Body of pancreas (tissue), 4 donors: ENCODE data around the gene CADM3. TPM values are rescaled to one million over a fixed set of nuclear protein-coding genes. Genes with fewer than 3 reads are reported as not detected.

Experiments used
- ATAC-seq: fragments of 150-250 bp; one replicate; pipeline ENCODE4 v1.9.1; 2016
- DNase-seq, 4 donors: peaks; one replicate each; pipeline ENCODE4 v3.0.0-alpha.2; 2019
- H3K27ac ChIP-seq, 4 donors: fragments of 200-600 bp; sonication (generic); 1 replicate in 3 of 4; 2 replicates in 1 of 4; pipeline versions ENCODE4 v1.5.1 to v1.6.1; 2016 to 2019; ENCODE audit warnings: mild to moderate bottlenecking in 1 of 4, mixed read lengths in 1 of 4, moderate library complexity in 1 of 4
- H3K27me3 ChIP-seq, 2 donors: fragments of 200-600 bp; sonication (generic); one replicate each; pipeline ENCODE4 v1.6.0; 2016; ENCODE audit warnings: mild to moderate bottlenecking in 1 of 2
- H3K36me3 ChIP-seq, 2 donors: fragments of 200-600 bp; sonication (generic); replicated peaks in 1 of 2; 2 replicates each; pipeline ENCODE4 v1.5.1; 2016; ENCODE audit warnings: low read depth in 2 of 2; ENCODE audit not compliant: insufficient read depth in 1 of 2
- H3K4me1 ChIP-seq: fragments of 200-600 bp; sonication (generic); one replicate; pipeline ENCODE4 v1.6.0; 2016
- H3K4me3 ChIP-seq, 2 donors: fragments of 200-600 bp; sonication (generic); 1 replicate in 1 of 2; 2 replicates in 1 of 2; pipeline ENCODE4 v1.5.1; 2016 to 2019
- H3K9me3 ChIP-seq, 3 donors: fragments of 200-600 bp; sonication (generic); 1 replicate in 2 of 3; 2 replicates in 1 of 3; pipeline ENCODE4 v1.5.1; 2016
- POLR2A ChIP-seq, 3 donors: fragments of 450-650 bp; IDR thresholded peaks; one replicate each; pipeline ENCODE4 v1.6.1; 2016; ENCODE audit warnings: antibody characterized with exemption in 3 of 3, mild to moderate bottlenecking in 2 of 3
- WGBS, 2 donors: methylation state at CpG; one replicate each; pipeline ENCODE4 v1.1.5; 2017; 5-methylcytosine and 5-hydroxymethylcytosine counted together
- intact Hi-C: fragments of 100-400 bp; cut with DNase I; formaldehyde crosslinking; loops from one replicate; pipeline ENCODE4 v1.15.1; 2023
- total RNA-seq, 2 donors: library from RNA; depleted of rRNA; stranded (reverse); fragments of >200 nt; gene quantifications; one replicate each; pipeline ENCODE4 v1.1.0, GENCODE V29; 2016
- TF ChIP-seq, protein P1 (sequence below), 7 experiments: fragments of 450-650 bp in 4 of 7; fragments of 200-600 bp in 3 of 7; sonication (generic) in 3 of 7; IDR thresholded peaks; one replicate each; pipeline ENCODE4 v1.5.1; 2016 to 2019; ENCODE audit warnings: antibody characterized with exemption in 7 of 7

Gene CADM3, protein sequence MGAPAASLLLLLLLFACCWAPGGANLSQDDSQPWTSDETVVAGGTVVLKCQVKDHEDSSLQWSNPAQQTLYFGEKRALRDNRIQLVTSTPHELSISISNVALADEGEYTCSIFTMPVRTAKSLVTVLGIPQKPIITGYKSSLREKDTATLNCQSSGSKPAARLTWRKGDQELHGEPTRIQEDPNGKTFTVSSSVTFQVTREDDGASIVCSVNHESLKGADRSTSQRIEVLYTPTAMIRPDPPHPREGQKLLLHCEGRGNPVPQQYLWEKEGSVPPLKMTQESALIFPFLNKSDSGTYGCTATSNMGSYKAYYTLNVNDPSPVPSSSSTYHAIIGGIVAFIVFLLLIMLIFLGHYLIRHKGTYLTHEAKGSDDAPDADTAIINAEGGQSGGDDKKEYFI
- 1 to 10 TPM in 1 of 2 donors, under 1 TPM in 1; 0.26 to 1.6 TPM for total RNA-seq

DNA sequence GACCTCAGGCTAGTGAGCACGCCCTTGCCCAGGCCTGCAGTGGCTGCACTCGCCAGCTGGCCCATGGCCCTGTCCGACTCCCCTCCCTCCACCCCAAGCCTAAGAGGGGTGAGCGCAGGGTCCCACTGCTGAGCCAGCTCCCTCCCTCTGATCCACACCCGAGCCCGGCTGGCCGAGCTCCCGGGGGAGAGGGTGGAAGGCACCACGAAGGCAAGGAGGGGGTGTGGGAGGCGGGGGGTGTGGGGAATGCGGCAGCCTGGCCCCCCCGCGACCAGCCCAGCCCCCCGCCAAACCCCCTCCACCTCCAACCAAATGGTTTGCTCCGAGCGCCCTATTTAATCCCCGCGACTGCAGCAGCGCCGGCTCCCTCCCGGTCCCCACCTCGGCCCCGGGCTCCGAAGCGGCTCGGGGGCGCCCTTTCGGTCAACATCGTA is at the start of gene CADM3:
TSS of gene CADM3 (plus strand) at position 362 of the 434 bp plus-strand sequence. CDS start 151 bp downstream, outside the sequence.
- Histone ChIP-seq H3K9me3 (no peaks in the 10 kb centered on the region), H3K4me3 (no peak within 1 kb of the TSS), H3K36me3 (no peaks in the 10 kb centered on the region), H3K4me1 (peaks cover 16% of the 10 kb centered on the region), H3K27ac (no peak within 1 kb of the TSS), H3K27me3 (peaks cover 0 to 6% of the 10 kb centered on the region in 2 donors)
- ATAC-seq, result no peak
- TF ChIP-seq, protein P1, sequence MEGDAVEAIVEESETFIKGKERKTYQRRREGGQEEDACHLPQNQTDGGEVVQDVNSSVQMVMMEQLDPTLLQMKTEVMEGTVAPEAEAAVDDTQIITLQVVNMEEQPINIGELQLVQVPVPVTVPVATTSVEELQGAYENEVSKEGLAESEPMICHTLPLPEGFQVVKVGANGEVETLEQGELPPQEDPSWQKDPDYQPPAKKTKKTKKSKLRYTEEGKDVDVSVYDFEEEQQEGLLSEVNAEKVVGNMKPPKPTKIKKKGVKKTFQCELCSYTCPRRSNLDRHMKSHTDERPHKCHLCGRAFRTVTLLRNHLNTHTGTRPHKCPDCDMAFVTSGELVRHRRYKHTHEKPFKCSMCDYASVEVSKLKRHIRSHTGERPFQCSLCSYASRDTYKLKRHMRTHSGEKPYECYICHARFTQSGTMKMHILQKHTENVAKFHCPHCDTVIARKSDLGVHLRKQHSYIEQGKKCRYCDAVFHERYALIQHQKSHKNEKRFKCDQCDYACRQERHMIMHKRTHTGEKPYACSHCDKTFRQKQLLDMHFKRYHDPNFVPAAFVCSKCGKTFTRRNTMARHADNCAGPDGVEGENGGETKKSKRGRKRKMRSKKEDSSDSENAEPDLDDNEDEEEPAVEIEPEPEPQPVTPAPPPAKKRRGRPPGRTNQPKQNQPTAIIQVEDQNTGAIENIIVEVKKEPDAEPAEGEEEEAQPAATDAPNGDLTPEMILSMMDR (IDR thresholded peaks at IDR 0.05), result no peak
- no peak for TF ChIP-seq POLR2A (IDR thresholded peaks at IDR 0.05)
- intact Hi-C loops, result no loop called here
- 2 to 10% methylated on average over 8 to 28 of the region's 29 CpGs for WGBS, 2 donors
- DNase-seq, result no peak

DNA sequence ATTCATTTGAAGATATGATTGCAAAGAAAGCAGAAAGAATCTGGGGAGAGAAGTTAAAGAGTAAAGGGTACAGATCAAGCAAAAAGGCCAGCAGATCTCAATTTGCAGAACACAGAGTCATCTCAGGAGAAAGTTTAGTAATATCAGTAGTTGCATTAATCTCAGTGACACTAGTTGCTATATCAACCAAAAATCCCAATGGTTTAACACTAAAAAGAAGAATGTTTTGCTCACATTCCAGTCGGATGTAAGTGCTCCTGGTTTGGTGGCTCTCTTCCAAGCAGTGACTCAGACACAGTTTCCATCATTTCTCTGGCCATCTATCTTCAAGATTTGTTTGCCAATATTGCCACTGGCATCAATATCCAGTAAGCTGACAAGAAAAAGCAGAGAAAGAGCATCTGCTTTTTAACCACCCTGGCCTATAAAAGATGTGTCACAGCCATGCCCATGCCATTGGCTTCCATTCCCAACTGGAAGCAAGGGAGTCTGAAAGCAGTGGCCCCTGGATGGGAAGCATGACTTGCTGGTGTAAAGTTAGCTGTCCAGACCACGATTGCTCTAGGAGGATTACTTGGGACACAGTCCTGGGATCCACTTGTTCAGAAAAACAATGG is 49.3 kb upstream of the CADM3 start:
- WGBS, 2 donors, result 24 to 31% methylated on average over 2 of the region's 2 CpGs

DNA sequence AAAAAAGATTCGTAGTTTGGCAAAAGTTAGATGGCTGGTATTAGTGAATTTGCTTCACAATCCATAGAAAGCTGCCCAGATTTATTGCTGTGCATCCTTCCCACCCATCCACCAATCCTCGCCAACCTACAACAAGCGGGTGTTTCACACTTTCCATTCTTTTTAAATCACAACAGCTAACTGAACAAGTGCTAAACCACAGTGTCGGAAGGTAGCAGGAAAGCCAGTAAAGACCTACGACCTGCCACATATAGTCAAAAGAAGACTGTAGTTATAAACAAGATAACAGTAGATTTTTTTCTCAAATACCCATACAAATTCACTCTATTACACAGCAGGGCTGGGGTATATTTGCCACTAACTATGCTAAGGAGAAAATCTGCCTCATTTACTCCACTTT is 47.8 kb upstream of the CADM3 start:
- no peaks in the 10 kb centered on the region for H3K36me3 ChIP-seq
- WGBS, 2 donors, result 73 to 85% methylated on average over 5 of the region's 5 CpGs
- TF ChIP-seq, protein P1 (IDR thresholded peaks at IDR 0.05), result no peak
- no peak for TF ChIP-seq POLR2A (IDR thresholded peaks at IDR 0.05)
- H3K27me3 ChIP-seq, result no peaks in the 10 kb centered on the region
- no peaks in the 10 kb centered on the region for H3K9me3 ChIP-seq
- no peak overlapping the region for H3K4me3 ChIP-seq
- no peak overlapping the region for H3K27ac ChIP-seq
- intact Hi-C loops, result no loop called here
- DNase-seq (no peak), ATAC-seq (no peak)
- no peaks in the 10 kb centered on the region for H3K4me1 ChIP-seq

More for the DNA sequence above, 49.3 kb upstream of the CADM3 start:
- Histone ChIP-seq H3K36me3 (no peaks in the 10 kb centered on the region), H3K27ac (no peak overlapping the region), H3K9me3 (no peaks in the 10 kb centered on the region), H3K4me1 (no peaks in the 10 kb centered on the region), H3K27me3 (no peaks in the 10 kb centered on the region), H3K4me3 (no peak overlapping the region)
- intact Hi-C loops, result no loop called here
- ATAC-seq, result no peak
- TF ChIP-seq, protein P1 (IDR thresholded peaks at IDR 0.05), result no peak
- no peak for TF ChIP-seq POLR2A (IDR thresholded peaks at IDR 0.05)
- DNase-seq, result no peak

DNA sequence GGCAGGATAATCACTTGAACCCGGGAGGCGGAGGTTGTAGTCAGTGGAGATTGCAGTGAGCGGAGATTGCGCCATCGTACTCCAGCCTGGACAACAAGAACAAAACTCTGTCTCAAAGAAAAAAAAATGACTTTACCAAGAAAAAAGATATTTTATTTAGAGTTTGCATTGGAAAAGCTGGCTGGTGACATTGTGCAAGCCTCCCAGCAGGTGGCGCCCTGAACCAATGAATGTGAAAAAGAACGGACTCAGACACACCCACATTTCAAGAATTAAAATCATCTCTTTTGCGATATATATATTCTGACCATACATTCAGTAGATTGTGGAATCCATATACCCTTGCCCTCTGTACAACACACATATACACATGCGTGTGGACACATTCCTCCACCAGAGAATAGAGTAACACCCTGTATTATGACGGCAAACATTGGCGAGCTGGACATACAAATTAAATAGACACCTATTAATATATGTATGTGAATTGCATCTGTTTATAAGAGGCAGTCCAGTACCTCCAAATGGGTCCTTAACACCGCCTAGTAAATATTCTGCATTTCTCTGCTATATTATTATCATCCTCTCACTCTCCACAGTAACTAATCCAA is 39.0 kb upstream of the CADM3 start:
- intact Hi-C loops, result no loop called here

More for the DNA sequence above, 39.0 kb upstream of the CADM3 start:
- no peaks in the 10 kb centered on the region for H3K36me3 ChIP-seq
- peak; percentile 44 to 56 (median 46) for DNase-seq
- no peak overlapping the region for H3K4me3 ChIP-seq
- TF ChIP-seq, protein P1 (IDR thresholded peaks at IDR 0.05), result peak; percentile 40 to 87 (median 68)
- TF ChIP-seq POLR2A (IDR thresholded peaks at IDR 0.05), result no peak
- no peaks in the 10 kb centered on the region for H3K4me1 ChIP-seq
- H3K9me3 ChIP-seq, result no peaks in the 10 kb centered on the region
- 41 to 42% methylated on average over 12 of the region's 12 CpGs for WGBS, 2 donors
- no peaks in the 10 kb centered on the region for H3K27me3 ChIP-seq
- no peak overlapping the region for H3K27ac ChIP-seq
- peak; percentile 40 for ATAC-seq
